LNCaP clone FGC (cell line): ENCODE measurements around the gene CDK8.
"Not testable (repeated sequence)": the region's sequence is repeated elsewhere in the genome, so short reads cannot be mapped to it uniquely, and the experiment has no call there.

Experiments used
- DNase-seq: peaks from one replicate; pipeline ENCODE4 v3.0.0-alpha.2; 2011; ENCODE audit warnings: low read depth
- H3K4me3 ChIP-seq: 2 replicates; pipeline ENCODE4 v1.5.1; 2011; ENCODE audit warnings: mild to moderate bottlenecking, low read depth, low read length, control low read depth
- TF ChIP-seq, protein P1 (sequence below): IDR thresholded peaks from 2 replicates; pipeline ENCODE4 v1.5.1; 2012; ENCODE audit warnings: mild to moderate bottlenecking; ENCODE audit not compliant: control insufficient read depth, insufficient read depth; ENCODE audit errors: extremely low read depth

Gene CDK8

DNA sequence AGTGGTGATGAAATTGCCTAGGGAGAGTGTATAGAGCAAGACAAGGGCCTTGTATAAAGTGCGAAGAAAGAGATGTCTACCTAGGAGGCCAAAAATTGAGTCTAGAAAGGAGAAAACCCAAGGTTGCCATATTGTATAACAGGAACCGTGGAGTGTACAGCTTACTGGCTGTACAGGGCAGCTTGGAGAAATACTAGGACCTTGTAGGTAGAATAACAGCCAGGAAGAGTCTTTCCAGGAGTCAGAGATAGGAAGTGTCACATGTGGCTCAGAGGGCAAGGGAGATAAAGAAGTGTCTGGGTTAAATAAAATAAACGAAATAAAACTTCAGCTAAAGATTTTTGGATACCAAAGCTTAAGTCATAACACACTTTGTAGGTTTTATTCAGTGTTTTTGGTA, 12.4 kb downstream of the CDK8 start:
- TF ChIP-seq, protein P1, sequence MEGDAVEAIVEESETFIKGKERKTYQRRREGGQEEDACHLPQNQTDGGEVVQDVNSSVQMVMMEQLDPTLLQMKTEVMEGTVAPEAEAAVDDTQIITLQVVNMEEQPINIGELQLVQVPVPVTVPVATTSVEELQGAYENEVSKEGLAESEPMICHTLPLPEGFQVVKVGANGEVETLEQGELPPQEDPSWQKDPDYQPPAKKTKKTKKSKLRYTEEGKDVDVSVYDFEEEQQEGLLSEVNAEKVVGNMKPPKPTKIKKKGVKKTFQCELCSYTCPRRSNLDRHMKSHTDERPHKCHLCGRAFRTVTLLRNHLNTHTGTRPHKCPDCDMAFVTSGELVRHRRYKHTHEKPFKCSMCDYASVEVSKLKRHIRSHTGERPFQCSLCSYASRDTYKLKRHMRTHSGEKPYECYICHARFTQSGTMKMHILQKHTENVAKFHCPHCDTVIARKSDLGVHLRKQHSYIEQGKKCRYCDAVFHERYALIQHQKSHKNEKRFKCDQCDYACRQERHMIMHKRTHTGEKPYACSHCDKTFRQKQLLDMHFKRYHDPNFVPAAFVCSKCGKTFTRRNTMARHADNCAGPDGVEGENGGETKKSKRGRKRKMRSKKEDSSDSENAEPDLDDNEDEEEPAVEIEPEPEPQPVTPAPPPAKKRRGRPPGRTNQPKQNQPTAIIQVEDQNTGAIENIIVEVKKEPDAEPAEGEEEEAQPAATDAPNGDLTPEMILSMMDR: no peak
- no peak overlapping the region for H3K4me3 ChIP-seq
- DNase-seq: no peak

DNA sequence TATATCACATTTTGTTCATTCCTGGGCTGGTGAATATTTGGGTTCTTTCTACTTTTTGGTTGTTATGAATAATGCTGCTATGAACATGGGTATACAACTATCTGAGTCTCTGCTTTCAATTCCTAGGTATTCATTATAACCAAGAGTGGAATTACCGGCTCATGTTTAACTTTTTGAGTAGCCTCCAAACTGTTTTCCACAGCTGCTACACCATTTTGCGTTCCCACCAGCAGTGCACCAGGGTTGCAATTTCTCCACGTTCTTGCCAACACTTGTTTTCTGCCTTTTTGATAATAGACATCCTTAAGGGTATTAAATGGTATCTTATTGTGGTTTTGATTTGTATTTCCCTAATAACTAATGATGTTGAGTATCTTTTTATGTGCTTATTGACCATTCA, 16.8 kb downstream of the CDK8 start:
- no peak for DNase-seq
- TF ChIP-seq, protein P1: no peak
- H3K4me3 ChIP-seq: no peak overlapping the region

DNA sequence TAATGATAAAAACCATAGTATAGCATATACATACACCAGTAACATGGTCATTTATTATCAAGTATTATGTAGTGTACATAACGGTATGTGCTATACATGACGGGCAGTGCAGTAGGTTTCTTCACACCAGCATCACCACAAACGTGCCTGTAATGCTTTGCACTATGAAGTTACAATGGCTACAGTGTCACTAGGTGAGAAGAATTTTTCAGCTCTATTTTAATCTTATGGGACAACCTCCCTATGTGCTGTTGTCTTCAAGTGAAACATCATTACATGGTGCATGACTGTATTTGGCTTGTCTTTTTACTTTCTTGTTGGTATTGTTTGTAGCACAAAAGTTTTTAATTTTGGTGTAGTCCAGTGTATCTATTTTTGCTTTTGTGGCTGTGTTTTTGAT, 18.7 kb downstream of the CDK8 start:
- no peak for DNase-seq
- TF ChIP-seq, protein P1: no peak

DNA sequence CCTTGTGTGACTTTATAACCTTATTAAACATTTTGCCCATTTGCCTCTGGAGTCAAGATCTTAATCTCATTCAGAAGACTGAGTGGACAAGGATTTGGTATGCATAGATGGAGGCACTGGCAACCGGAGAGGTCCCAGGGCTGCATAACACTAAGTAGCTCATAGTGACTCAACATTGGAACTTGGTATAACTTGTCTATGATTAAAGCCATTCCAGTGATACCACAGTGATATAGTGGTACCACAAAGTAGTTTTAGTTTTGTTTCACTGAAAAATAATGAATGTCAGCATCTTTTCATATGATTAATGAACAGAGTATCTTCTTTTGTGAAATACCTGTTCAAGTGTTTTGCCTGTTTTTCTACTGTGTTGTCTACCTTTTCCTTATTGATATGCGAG, 26.4 kb downstream of the CDK8 start:
- no peak overlapping the region for H3K4me3 ChIP-seq
- DNase-seq: no peak
- TF ChIP-seq, protein P1: no peak

More for the DNA sequence above, 18.7 kb downstream of the CDK8 start:
- H3K4me3 ChIP-seq: no peak overlapping the region

DNA sequence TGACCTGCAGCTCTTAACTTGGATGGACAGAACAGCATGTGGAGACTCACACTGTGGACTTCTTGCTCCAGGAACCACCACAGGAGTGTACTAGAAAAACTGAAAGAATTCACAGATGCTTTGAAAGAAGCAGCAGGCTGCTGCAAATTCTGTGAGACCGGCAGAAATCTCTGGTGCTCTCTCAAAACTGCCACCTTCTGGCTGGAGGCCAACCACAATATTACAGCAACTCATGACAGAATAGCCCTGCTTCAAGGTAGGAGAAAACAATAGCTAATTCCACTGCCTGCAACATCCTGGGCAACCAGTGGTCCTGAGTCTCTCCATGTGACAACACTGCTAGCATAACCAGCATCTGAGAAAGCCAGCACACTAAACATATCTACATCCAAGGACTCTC, 26.9 kb downstream of the CDK8 start:
- TF ChIP-seq, protein P1: no peak
- H3K4me3 ChIP-seq: no peak overlapping the region
- DNase-seq: no peak

DNA sequence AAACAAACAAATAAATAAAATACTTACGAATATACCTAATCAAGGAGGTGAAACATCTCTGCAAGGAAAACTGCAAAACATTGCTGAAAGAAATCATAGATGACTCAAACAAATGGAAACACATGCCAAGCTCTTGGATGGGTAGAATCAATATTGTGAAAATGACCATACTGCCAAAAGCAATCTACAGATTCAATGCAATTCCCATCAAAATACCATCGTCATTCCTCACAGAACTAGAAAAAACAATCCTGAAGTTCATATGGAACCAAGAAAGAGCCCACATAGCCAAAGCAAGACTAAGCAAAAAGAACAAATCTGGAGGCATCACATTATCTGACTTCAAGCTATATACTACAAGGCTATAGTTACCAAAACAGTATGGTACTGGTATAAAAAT, 32.0 kb downstream of the CDK8 start:
- DNase-seq, H3K4me3 ChIP-seq: not testable (repeated sequence)

DNA sequence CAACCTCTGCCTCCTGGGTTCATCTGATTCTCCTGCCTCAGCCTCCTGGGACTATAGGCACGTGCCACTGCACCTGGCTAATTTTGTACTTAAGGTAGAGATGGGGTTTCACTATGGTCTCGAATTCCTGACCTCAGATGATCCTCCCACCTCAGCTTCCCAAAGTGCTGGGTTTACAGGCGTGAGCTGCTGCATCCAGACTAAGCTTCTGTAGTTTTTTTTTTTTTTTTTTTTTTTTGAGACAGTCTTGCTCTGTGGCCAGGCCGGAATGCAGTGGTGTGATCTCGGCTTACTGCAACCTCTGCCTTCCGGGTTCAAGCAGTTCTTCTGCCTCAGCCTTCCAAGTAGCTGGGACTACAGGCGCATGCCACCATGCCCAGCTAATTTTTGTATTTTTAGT, 34.9 kb downstream of the CDK8 start:
- DNase-seq, H3K4me3 ChIP-seq: not testable (repeated sequence)

DNA sequence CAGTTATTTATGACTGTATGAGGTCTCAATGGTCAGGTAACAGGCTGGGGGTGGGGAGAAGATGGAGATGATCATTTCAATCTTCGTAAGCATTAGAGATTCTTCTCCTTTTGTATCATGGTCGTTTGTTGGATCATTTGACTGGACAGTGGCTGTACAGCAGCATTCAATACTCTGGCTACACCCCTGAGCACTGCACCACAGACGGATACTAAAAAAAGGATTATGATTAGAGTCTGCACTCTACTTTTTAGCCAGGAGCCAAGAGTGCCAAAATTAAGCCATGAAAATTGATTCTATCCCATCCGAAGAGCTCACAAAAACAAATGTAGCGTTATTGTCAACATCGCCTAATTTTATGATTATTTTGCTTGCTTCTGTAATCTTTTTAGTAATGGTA, 41.9 kb downstream of the CDK8 start:
- TF ChIP-seq, protein P1: no peak
- DNase-seq: no peak
- H3K4me3 ChIP-seq: no peak overlapping the region
